ENCODE data around the gene CNTNAP1.

Gene CNTNAP1

DNA sequence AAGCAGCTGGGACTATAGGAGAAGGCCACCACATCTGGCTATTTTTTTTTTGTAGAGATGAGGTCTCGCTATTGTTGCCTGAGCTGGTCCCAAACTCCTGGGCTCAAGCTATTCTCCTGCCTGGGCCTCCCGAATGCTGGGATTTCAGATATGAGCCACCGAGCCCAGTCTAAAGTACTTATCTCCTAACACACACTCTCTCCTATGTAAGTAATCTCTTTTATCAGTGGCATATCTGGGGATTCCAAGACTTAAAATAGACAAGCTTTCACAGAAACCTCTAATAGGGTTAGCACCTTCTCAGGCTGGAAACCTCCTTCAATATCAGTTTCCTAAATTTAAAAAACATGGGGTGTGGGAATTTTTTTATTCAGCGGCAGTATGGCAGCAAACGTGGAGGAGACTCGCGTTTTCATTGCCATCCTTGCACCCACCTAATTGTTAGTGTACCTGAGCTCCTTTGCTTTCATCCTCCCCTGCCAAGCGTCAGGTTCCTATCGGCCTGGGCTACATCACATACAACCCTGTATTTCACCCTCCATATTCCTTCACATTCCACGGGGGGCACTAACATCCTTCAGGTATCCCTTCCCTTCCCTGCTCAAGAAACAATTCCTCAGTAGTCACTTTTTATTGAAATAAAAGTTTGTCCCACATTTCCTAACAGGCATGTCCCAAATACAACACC lies 61.4 kb downstream of the CNTNAP1 start:
- DNase-seq, result no peak

DNA sequence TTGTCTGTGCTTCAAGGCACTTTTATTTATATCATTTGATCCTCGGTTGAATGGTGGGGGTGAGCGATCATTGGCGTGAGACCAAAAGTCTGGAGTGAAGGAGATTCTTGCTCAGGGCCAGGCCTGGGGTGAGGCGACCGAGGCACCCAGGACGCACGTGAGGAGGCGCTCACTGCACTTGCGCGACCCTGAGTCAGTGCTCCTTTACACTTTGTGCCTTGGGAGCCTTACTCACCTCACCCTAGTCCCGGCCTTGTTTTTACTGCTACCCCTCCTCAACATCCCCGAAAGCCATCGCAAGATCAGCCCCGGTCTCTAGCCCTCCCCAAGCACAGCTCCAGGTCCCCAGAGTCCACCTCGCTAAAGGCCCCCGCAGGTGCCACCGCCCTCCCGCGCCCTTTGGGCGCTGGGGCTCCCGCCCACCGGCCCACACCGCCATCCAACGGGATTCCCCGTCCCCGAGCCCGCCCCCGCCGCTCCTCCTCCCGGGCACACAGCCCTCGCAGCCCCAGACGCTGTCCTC lies 62.0 kb downstream of the CNTNAP1 start:
- no peak for DNase-seq

DNA sequence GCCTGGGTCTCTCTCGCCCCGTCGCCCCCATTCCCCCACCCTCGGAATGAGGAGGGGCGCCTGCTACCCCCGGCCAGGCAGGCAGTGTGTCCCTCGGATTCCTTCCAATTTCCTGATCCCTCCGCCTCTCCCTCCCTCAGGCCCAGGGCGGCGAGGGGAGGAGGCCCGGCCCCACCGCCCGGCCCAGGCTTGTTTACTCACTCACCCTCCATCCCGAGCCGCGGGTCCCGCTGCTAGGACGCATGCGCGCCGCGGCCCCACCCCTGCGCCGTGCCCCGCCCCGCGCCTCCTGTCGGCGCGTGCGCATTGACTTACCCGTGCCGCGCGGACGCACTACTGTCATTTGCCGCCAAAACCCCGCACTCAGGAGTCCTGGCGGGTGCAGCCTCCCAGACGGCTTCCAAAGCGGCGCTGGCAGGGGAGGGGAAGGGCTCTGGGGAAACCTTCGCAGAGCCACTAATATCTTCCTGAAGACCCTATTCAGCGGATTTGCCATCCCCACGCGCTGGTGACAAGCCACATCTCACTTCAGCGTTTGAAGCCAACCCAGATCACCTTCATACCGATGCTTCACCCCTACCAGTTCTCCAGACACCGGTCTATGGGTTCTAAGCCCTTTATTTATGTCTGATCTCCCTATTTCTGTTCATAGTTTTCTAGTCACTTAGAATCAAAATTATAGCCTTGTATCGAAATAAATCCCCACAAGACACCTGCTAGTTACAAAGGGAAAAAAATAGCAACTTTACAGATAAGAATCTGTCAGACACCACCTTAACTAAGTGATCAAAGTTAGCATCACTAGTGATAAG lies 62.7 kb downstream of the CNTNAP1 start, which contains the start of gene EZH1:
Gene EZH1, minus strand, starts transcription at position 235 of the 812 bp plus-strand sequence. CDS start 16,099 bp downstream, outside the sequence.
- peak; percentile 94 for DNase-seq

DNA sequence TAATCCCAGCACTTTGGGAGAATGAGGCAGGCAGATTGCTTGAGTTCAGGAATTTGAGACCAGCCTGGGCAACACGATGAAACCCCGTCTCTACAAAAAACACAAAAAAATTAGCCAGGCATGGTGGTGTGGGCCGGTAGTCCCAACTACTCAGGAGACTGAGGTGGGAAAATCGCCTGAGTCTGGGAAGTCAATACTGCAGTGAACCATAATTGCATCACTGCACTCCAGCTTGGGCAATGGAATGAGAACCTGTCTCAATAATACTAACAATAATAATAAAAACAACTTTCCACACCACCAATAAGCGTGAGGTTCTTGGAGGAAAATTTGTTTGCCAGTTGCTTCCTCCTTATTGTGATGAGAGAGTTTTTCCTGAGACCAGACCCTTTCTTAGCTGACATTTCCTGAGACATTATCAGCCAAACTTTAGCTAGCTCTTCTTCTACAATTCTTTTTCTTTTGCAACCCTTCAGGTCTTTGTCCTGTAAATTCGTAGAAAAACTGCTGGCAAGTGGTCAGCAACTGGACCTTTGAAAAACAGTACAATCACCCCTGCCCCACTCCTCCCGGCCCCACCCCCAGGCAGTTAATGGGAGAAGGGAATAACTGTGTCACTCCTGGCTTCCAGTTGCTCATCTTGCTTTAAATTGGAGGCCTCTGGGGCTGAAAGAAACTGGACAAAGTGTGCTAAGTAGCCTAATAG lies 66.0 kb downstream of the CNTNAP1 start:
- no peak for DNase-seq

DNA sequence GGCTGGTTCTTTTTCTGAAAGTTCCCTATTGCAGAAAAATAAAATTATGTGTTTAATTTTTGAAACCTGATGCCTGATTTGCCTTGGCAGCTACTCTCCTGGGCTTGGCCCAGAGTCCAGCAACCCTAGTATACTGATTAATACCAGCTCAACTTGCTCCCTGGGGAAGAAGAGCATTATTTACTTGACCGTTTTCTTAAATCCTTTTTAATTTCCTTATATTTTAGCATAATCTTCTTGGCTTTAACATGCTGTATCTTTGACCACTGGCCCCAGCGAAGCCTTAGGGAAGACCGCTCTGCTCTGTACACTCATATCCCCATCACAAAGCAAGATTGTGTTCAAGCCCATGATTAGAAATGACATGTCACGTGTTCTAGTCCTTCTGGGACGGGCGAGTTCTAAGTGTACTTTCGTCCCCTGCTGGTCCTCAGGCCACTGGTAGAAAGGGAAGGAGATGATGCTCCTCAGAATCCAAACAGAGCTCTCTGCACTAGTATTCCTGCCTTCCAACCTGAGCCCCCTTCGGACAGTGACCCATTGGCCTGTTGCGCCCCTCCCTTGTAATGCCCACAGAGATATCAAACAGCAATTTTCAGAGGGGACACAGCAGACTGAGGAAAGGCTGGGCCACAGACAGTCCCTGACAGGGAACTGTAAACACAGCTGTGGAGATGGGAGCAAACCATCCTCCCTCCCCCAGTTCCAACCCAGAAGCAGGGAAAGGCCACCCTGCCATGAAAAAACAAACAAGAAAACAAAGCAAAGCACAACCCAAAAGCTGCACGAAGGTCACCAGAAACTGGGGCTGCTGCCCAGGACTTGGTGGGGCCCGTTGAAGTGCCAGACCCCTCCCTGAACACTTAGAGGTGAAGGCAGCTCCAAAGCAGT lies 66.8 kb downstream of the CNTNAP1 start:
- no peak for DNase-seq
